Measurements from ENCODE around the gene UGT1A6. TPM values are rescaled to one million over a fixed set of nuclear protein-coding genes. Genes with fewer than 3 reads are reported as not detected.

UGT1A6 gene
- total RNA-seq, 1 experiment from 2014 or later: not detected

DNA sequence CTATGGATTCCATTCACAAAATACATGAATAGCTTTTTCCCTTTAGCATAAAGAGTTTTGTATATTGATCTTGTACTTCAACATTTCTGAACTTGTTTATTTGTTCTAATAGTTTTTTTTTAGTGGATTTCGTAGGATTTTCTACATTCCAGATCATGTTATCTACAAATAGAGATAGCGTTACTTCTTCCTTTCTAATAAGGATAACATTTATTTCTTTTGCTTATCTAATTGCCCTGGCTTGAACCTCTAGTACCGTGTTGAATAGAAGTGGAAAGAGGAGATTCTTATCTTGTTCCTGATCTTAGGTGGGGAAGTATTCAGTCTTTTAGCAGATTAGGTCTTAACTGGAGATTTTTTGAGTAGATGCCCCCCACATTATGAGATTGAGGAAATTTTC, 9.5 kb downstream of the UGT1A6 start (continued):
- TF ChIP-seq, protein P1, sequence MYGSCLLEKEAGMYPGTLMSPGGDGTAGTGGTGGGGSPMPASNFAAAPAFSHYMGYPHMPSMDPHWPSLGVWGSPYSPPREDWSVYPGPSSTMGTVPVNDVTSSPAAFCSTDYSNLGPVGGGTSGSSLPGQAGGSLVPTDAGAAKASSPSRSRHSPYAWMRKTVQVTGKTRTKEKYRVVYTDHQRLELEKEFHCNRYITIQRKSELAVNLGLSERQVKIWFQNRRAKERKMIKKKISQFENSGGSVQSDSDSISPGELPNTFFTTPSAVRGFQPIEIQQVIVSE (CRISPR knock-in tag; IDR thresholded peaks at IDR 0.05; ENCODE audit: borderline replicate concordance): no peak

DNA sequence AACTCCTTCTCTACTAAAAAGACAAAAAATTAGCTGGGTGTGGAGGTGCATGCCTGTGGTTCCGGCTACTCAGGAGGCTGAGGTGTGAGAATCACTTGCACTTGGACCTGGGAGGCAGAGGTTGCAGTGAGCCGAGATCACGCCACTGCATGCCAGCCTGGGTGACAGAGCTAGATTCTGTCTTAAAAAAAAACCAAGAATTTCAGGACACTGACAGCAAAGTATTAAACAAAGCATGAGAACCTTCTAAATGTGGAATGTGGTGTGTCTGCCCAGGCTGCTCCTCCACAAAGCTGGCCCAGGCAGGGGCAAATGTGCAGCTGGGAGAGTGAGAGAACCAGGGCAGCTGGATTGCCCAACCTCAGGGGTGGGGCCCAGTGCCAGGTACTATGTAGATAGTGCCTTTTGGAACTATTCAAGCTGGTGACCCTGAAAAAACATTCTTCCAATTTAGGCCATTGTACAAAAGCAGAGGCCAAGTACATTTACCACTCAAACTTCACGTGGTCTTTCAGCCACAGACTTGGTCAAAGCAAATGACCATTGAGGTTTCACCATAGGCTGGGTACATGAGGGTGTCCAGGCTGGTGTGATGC, 13.3 kb downstream of the UGT1A6 start:
- H3K4me1 Mint-ChIP-seq: 0 out of 2 replicates have a peak, but pooled peaks cover under 1% of the 10 kb centered on the region
- no peak overlapping the region for H3K27ac Mint-ChIP-seq
- POLR2A ChIA-PET: no interaction called here
- DNase-seq (ENCODE audit: low spot score): no peak
- CTCF ChIA-PET: no interaction called here
- TF ChIP-seq CBFB (CRISPR knock-in tag; IDR thresholded peaks at IDR 0.05; ENCODE audit: low read depth) (no peak), CREM (CRISPR knock-in tag; IDR thresholded peaks at IDR 0.05) (no peak), ZNF121 (CRISPR knock-in tag; IDR thresholded peaks at IDR 0.05) (no peak), SMAD3 (CRISPR knock-in tag; IDR thresholded peaks at IDR 0.05; ENCODE audit: borderline replicate concordance) (no peak), ATF1 (CRISPR knock-in tag; IDR thresholded peaks at IDR 0.05) (no peak), RELA (CRISPR knock-in tag; IDR thresholded peaks at IDR 0.05; ENCODE audit: borderline replicate concordance) (no peak), ZBTB21 (CRISPR knock-in tag; IDR thresholded peaks at IDR 0.05; ENCODE audit: borderline replicate concordance) (no peak), ZNF219 (CRISPR knock-in tag; IDR thresholded peaks at IDR 0.05; ENCODE audit: borderline replicate concordance) (no peak), NR3C1 (CRISPR knock-in tag; conservative IDR thresholded peaks at IDR 0.05; ENCODE audit: low read depth) (no peak)
- TF ChIP-seq, protein P2, sequence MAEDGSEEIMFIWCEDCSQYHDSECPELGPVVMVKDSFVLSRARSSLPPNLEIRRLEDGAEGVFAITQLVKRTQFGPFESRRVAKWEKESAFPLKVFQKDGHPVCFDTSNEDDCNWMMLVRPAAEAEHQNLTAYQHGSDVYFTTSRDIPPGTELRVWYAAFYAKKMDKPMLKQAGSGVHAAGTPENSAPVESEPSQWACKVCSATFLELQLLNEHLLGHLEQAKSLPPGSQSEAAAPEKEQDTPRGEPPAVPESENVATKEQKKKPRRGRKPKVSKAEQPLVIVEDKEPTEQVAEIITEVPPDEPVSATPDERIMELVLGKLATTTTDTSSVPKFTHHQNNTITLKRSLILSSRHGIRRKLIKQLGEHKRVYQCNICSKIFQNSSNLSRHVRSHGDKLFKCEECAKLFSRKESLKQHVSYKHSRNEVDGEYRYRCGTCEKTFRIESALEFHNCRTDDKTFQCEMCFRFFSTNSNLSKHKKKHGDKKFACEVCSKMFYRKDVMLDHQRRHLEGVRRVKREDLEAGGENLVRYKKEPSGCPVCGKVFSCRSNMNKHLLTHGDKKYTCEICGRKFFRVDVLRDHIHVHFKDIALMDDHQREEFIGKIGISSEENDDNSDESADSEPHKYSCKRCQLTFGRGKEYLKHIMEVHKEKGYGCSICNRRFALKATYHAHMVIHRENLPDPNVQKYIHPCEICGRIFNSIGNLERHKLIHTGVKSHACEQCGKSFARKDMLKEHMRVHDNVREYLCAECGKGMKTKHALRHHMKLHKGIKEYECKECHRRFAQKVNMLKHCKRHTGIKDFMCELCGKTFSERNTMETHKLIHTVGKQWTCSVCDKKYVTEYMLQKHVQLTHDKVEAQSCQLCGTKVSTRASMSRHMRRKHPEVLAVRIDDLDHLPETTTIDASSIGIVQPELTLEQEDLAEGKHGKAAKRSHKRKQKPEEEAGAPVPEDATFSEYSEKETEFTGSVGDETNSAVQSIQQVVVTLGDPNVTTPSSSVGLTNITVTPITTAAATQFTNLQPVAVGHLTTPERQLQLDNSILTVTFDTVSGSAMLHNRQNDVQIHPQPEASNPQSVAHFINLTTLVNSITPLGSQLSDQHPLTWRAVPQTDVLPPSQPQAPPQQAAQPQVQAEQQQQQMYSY (CRISPR knock-in tag; IDR thresholded peaks at IDR 0.05): no peak
- TF ChIP-seq, protein P3, sequence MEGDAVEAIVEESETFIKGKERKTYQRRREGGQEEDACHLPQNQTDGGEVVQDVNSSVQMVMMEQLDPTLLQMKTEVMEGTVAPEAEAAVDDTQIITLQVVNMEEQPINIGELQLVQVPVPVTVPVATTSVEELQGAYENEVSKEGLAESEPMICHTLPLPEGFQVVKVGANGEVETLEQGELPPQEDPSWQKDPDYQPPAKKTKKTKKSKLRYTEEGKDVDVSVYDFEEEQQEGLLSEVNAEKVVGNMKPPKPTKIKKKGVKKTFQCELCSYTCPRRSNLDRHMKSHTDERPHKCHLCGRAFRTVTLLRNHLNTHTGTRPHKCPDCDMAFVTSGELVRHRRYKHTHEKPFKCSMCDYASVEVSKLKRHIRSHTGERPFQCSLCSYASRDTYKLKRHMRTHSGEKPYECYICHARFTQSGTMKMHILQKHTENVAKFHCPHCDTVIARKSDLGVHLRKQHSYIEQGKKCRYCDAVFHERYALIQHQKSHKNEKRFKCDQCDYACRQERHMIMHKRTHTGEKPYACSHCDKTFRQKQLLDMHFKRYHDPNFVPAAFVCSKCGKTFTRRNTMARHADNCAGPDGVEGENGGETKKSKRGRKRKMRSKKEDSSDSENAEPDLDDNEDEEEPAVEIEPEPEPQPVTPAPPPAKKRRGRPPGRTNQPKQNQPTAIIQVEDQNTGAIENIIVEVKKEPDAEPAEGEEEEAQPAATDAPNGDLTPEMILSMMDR (IDR thresholded peaks at IDR 0.05): no peak
- TF ChIP-seq, protein P4, sequence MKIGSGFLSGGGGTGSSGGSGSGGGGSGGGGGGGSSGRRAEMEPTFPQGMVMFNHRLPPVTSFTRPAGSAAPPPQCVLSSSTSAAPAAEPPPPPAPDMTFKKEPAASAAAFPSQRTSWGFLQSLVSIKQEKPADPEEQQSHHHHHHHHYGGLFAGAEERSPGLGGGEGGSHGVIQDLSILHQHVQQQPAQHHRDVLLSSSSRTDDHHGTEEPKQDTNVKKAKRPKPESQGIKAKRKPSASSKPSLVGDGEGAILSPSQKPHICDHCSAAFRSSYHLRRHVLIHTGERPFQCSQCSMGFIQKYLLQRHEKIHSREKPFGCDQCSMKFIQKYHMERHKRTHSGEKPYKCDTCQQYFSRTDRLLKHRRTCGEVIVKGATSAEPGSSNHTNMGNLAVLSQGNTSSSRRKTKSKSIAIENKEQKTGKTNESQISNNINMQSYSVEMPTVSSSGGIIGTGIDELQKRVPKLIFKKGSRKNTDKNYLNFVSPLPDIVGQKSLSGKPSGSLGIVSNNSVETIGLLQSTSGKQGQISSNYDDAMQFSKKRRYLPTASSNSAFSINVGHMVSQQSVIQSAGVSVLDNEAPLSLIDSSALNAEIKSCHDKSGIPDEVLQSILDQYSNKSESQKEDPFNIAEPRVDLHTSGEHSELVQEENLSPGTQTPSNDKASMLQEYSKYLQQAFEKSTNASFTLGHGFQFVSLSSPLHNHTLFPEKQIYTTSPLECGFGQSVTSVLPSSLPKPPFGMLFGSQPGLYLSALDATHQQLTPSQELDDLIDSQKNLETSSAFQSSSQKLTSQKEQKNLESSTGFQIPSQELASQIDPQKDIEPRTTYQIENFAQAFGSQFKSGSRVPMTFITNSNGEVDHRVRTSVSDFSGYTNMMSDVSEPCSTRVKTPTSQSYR (CRISPR knock-in tag; IDR thresholded peaks at IDR 0.05): no peak
- TF ChIP-seq, protein P5, sequence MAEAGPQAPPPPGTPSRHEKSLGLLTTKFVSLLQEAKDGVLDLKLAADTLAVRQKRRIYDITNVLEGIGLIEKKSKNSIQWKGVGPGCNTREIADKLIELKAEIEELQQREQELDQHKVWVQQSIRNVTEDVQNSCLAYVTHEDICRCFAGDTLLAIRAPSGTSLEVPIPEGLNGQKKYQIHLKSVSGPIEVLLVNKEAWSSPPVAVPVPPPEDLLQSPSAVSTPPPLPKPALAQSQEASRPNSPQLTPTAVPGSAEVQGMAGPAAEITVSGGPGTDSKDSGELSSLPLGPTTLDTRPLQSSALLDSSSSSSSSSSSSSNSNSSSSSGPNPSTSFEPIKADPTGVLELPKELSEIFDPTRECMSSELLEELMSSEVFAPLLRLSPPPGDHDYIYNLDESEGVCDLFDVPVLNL (CRISPR knock-in tag; IDR thresholded peaks at IDR 0.05; ENCODE audit: borderline replicate concordance, low read depth): no peak
- TF ChIP-seq, protein P6, sequence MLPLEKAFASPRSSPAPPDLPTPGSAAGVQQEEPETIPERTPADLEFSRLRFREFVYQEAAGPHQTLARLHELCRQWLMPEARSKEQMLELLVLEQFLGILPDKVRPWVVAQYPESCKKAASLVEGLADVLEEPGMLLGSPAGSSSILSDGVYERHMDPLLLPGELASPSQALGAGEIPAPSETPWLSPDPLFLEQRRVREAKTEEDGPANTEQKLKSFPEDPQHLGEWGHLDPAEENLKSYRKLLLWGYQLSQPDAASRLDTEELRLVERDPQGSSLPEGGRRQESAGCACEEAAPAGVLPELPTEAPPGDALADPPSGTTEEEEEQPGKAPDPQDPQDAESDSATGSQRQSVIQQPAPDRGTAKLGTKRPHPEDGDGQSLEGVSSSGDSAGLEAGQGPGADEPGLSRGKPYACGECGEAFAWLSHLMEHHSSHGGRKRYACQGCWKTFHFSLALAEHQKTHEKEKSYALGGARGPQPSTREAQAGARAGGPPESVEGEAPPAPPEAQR (CRISPR knock-in tag; IDR thresholded peaks at IDR 0.05): no peak
- H3K4me3 Mint-ChIP-seq: no peak overlapping the region
- no peaks in the 10 kb centered on the region for H3K36me3 Mint-ChIP-seq
- ATAC-seq: no peak
- H3K9me3 Mint-ChIP-seq: no peaks in the 10 kb centered on the region; the same call in 1 of the 2 replicates
- H3K27me3 Mint-ChIP-seq (ENCODE audit: low read depth): no peaks in the 10 kb centered on the region; the same call in 1 of the 2 replicates
